HCT116 (cell line): ENCODE data around the gene SEMA4B. TPM values are rescaled to one million over a fixed set of nuclear protein-coding genes. Genes with fewer than 3 reads are reported as not detected.

Experiments used
- ATAC-seq: fragments of 200-7000 bp; cut with Tn5 transposase; 2 replicates; pipeline ENCODE4 v1.9.1; 2020; ENCODE audit warnings: mild to moderate bottlenecking, moderate library complexity
- BruUV-seq: library from RNA; stranded (reverse); fragments of 400-500 nt; replicated peaks from 2 replicates; lab custom pipeline; 2021; lab: Mats Ljungman, UMichigan
- CTCF ChIA-PET: fragments of 300-600 bp; sonication (Branson Sonifier 250); formaldehyde crosslinking; loops from one replicate; lab custom pipeline; 2021; ENCODE audit warnings: antibody characterized with exemption; lab: Charles Lee
- POLR2A ChIA-PET: fragments of 300-600, 350-600 bp; sonication (Branson Sonifier 250); formaldehyde crosslinking; loops from one replicate; lab custom pipeline; 2021; ENCODE audit warnings: antibody characterized with exemption; lab: Charles Lee
- RAD21 ChIA-PET, 2 experiments: fragments of 300-600 bp; sonication (Branson Sonifier 250); formaldehyde crosslinking; loops; one replicate each; lab custom pipeline; 2023; ENCODE audit warnings: low total read pairs in 2 of 2; ENCODE audit not compliant: uncharacterized antibody in 2 of 2, unreplicated experiment in 2 of 2, low non-redundant PET in 1 of 2; lab: Charles Lee
- DNase-seq: peaks from one replicate; pipeline ENCODE4 v3.0.0-alpha.2; 2010; ENCODE audit warnings: low read depth, low spot score
- H2AFZ ChIP-seq: fragments of 200-600 bp; shearing (Covaris generic), sonication (generic); 2 replicates; pipeline ENCODE4 v1.6.1; 2017; ENCODE audit warnings: low read depth, mixed run types, mixed read lengths, antibody characterized with exemption, low read length; ENCODE audit not compliant: poor library complexity, severe bottlenecking
- H3K27ac ChIP-seq: 2 replicates; pipeline ENCODE4 v1.5.1; 2012; ENCODE audit warnings: low read depth, low read length
- H3K27me3 ChIP-seq: fragments of 200-600 bp; sonication (generic); 2 replicates; pipeline ENCODE4 v1.6.1; 2016; ENCODE audit warnings: mixed run types, low read length, mixed read lengths; ENCODE audit not compliant: insufficient read depth
- H3K36me3 ChIP-seq, 2 experiments: fragments of 200-500 bp in 1 of 2; fragments of 200-600 bp in 1 of 2; sonication (Bioruptor generic) in 1 of 2; sonication (generic) in 1 of 2; 2 replicates each; pipeline versions ENCODE4 v1.5.1 to v1.6.1; 2014 to 2016; ENCODE audit warnings: low read length in 2 of 2, inconsistent platforms in 1 of 2, mixed read lengths in 1 of 2, mixed run types in 1 of 2; ENCODE audit not compliant: insufficient read depth in 2 of 2, control insufficient read depth in 1 of 2
- H3K4me1 ChIP-seq, 2 experiments: fragments of 200-600 bp in 1 of 2; sonication (generic) in 1 of 2; 2 replicates each; pipeline versions ENCODE4 v1.5.1 to v1.6.1; 2012 to 2017; ENCODE audit warnings: low read length in 2 of 2, inconsistent platforms in 1 of 2, mild to moderate bottlenecking in 1 of 2, mixed read lengths in 1 of 2, mixed run types in 1 of 2, moderate library complexity in 1 of 2; ENCODE audit not compliant: insufficient read depth in 2 of 2, control insufficient read depth in 1 of 2
- H3K4me2 ChIP-seq: fragments of 200-600 bp; sonication (generic); 2 replicates; pipeline ENCODE4 v1.6.1; 2017; ENCODE audit warnings: mixed run types, low read length, mixed read lengths
- H3K4me3 ChIP-seq, 2 experiments: fragments of 200-600 bp in 1 of 2; sonication (generic) in 1 of 2; replicated peaks in 1 of 2; 2 replicates each; pipeline ENCODE4 v1.5.1; 2011 to 2016; ENCODE audit warnings: low read length in 2 of 2, control low read depth in 1 of 2, low read depth in 1 of 2, mild to moderate bottlenecking in 1 of 2, mixed read lengths in 1 of 2, mixed run types in 1 of 2
- H3K79me2 ChIP-seq: fragments of 200-600 bp; sonication (generic); 2 replicates; pipeline ENCODE4 v1.6.1; 2017; ENCODE audit warnings: mild to moderate bottlenecking, mixed run types, low read length, moderate library complexity, mixed read lengths; ENCODE audit not compliant: insufficient read depth
- H3K9ac ChIP-seq: fragments of 200-600 bp; sonication (generic); 2 replicates; pipeline ENCODE4 v1.6.1; 2016; ENCODE audit warnings: low read length, mixed read lengths
- H3K9me2 ChIP-seq: fragments of 200-600 bp; sonication (generic), shearing (Covaris generic); 2 replicates; pipeline ENCODE4 v1.6.1; 2017; ENCODE audit warnings: mixed run types, mild to moderate bottlenecking, moderate library complexity; ENCODE audit not compliant: insufficient read depth
- H3K9me3 ChIP-seq, 2 experiments: fragments of 200-500 bp in 1 of 2; fragments of 200-600 bp in 1 of 2; sonication (Bioruptor generic) in 1 of 2; sonication (generic) in 1 of 2; 2 replicates each; pipeline ENCODE4 v1.6.1; 2014 to 2017; ENCODE audit warnings: low read length in 2 of 2, mixed read lengths in 2 of 2, inconsistent platforms in 1 of 2, low read depth in 1 of 2, mild to moderate bottlenecking in 1 of 2, mixed run types in 1 of 2, moderate library complexity in 1 of 2; ENCODE audit not compliant: control insufficient read depth in 1 of 2, insufficient read depth in 1 of 2
- H4K20me1 ChIP-seq: fragments of 200-600 bp; sonication (generic), shearing (Covaris generic); 2 replicates; pipeline ENCODE4 v1.6.1; 2017; ENCODE audit warnings: mixed run types, mild to moderate bottlenecking, moderate library complexity; ENCODE audit not compliant: insufficient read depth
- CBX3 ChIP-seq: IDR thresholded peaks from 2 replicates; pipeline ENCODE4 v1.6.1; 2012; ENCODE audit warnings: low read depth
- CTCF ChIP-seq, 3 experiments: fragments of 200-600 bp in 1 of 3; sonication (generic) in 1 of 3; IDR thresholded peaks in 2 of 3; conservative IDR thresholded peaks in 1 of 3; 2 replicates each; pipeline ENCODE4 v1.5.1; 2012 to 2017; ENCODE audit warnings: low read depth in 2 of 3, low read length in 2 of 3, antibody characterized with exemption in 1 of 3, borderline replicate concordance in 1 of 3, control low read depth in 1 of 3, mild to moderate bottlenecking in 1 of 3, mixed read lengths in 1 of 3, mixed run types in 1 of 3, moderate library complexity in 1 of 3; ENCODE audit not compliant: insufficient read depth in 1 of 3
- EGR1 ChIP-seq: IDR thresholded peaks from 2 replicates; pipeline ENCODE4 v1.6.1; 2012; ENCODE audit warnings: low read depth
- ELF1 ChIP-seq: IDR thresholded peaks from 2 replicates; pipeline ENCODE4 v1.6.1; 2012; ENCODE audit warnings: low read depth, borderline replicate concordance
- EZH2 ChIP-seq: fragments of 200-600 bp; sonication (generic); IDR thresholded peaks from 2 replicates; pipeline ENCODE4 v1.6.1; 2017; ENCODE audit warnings: antibody characterized with exemption, mixed run types
- EZH2phosphoT487 ChIP-seq: fragments of 200-600 bp; IDR thresholded peaks from 2 replicates; pipeline ENCODE4 v1.6.1; 2018; ENCODE audit warnings: antibody characterized with exemption, borderline replicate concordance
- FOSL1 ChIP-seq: IDR thresholded peaks from 2 replicates; pipeline ENCODE4 v1.6.1; 2012; ENCODE audit warnings: low read depth
- JUND ChIP-seq: IDR thresholded peaks from 2 replicates; pipeline ENCODE4 v1.6.1; 2012
- MAX ChIP-seq: IDR thresholded peaks from 2 replicates; pipeline ENCODE4 v1.6.1; 2012
- POLR2A ChIP-seq: IDR thresholded peaks from 2 replicates; pipeline ENCODE4 v1.7.0; 2011; ENCODE audit warnings: borderline replicate concordance; ENCODE audit not compliant: insufficient read depth, insufficient read length; ENCODE audit errors: extremely low read depth
- POLR2AphosphoS5 ChIP-seq: IDR thresholded peaks from 2 replicates; pipeline ENCODE4 v1.6.1; 2011; ENCODE audit warnings: mild to moderate bottlenecking, low read depth, low read length, moderate library complexity
- RAD21 ChIP-seq: IDR thresholded peaks from 2 replicates; pipeline ENCODE4 v1.6.1; 2012; ENCODE audit warnings: low read depth, mild to moderate bottlenecking
- SIN3A ChIP-seq: IDR thresholded peaks from 2 replicates; pipeline ENCODE4 v1.6.1; 2012; ENCODE audit warnings: low read depth
- SRF ChIP-seq: IDR thresholded peaks from 2 replicates; pipeline ENCODE4 v1.6.1; 2012; ENCODE audit warnings: low read depth
- TCF7L2 ChIP-seq: IDR thresholded peaks from 2 replicates; pipeline ENCODE4 v1.7.0; 2011; ENCODE audit warnings: borderline replicate concordance, inconsistent platforms; ENCODE audit not compliant: insufficient read depth, insufficient read length; ENCODE audit errors: extremely low read depth
- ZFX ChIP-seq: fragments of 450-650 bp; IDR thresholded peaks from 2 replicates; pipeline ENCODE4 v1.6.1; 2017
- intact Hi-C: fragments of 100-400 bp; cut with micrococcal nuclease; formaldehyde crosslinking; loops from 2 replicates; pipeline ENCODE4 v1.10.0; 2022
- total RNA-seq: library from RNA; stranded (reverse); gene quantifications from one replicate; pipeline ENCODE4 v1.2.1, GENCODE V29; 2021; ENCODE audit not compliant: unreplicated experiment

Gene SEMA4B
- total RNA-seq, 1 experiment from 2014 or later = 98.6 TPM

DNA sequence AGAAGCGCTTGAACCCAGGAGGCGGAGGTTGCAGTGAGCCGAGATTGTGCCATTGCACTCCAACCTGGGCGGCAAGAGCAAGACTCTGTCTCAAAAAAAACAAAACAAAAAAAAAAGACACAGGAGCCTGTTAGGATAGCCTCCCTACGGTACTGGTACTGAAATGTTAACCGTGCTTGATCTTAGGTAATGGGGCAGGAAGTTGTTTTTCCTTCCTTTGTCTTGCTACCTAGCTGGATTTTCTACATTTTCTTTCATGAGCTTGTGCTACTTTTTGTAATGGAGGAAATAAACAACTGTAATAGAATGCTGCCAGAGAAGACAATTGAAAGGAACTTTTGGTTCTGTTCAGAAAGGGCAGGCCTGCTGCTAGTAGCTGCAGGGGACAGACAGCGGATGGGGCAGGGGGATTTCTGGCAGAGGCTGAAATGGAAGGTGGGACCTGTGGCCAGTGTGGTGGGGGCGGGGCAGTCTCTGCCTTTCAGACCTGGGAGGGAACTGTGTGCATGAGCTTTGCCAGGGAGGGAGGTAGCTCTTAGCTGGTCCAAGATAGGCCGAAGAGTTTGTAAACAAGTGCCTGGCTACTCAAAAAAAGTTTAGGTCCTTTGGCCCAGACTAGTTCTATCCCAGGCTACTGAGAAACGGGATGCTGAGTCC, 49.0 kb upstream of the SEMA4B start:
- POLR2A ChIA-PET = no interaction called here
- Histone ChIP-seq H3K36me3 (no peaks in the 10 kb centered on the region), H3K27ac (no peak overlapping the region), H4K20me1 (no peaks in the 10 kb centered on the region), H3K9ac (no peak overlapping the region)
- no peak for ATAC-seq
- CTCF ChIA-PET = interaction anchor here (2.1 kb wide), 1 partner anchor 9 kb away, joined by 10 read pairs; no protein-coding TSS in a partner anchor
- TF ChIP-seq SIN3A (no peak), EZH2phosphoT487 (no peak), ELF1 (no peak)
- TF ChIP-seq, all 23 proteins: peak for 0
- no peaks in the 10 kb centered on the region for H3K79me2 ChIP-seq
- H3K4me2 ChIP-seq = no peak overlapping the region
- no TSS peak for BruUV-seq
- intact Hi-C loops = no loop called here
- RAD21 ChIA-PET = no interaction called here
- no peaks in the 10 kb centered on the region for H3K4me1 ChIP-seq
- no peaks in the 10 kb centered on the region for H3K9me2 ChIP-seq
- H3K4me3 ChIP-seq = no peak overlapping the region
- H2AFZ ChIP-seq = no peak overlapping the region
- no peak for DNase-seq
- no peaks in the 10 kb centered on the region for H3K27me3 ChIP-seq
- no peaks in the 10 kb centered on the region for H3K9me3 ChIP-seq

DNA sequence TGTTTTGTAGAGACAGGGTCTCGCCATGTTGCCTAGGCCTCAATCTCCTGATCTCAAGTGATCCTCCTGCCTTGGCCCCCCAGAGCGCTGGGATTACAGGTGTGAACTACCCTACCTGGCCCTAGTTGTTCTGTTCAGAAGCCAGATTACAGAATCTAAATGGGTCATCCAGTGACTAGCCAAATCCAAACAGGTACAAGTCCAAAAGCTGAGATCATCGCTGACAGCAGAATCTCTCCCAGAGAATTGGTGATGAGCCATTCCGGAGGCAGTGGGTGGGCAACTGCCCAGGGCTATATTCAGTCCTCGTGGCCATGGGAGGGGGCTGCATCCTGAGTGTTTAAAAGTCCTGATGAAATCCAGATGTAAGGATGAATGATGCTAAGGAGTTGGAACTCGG, 47.5 kb upstream of the SEMA4B start:
- no peak overlapping the region for H3K27ac ChIP-seq
- H2AFZ ChIP-seq = no peak overlapping the region
- H3K9me3 ChIP-seq = no peaks in the 10 kb centered on the region
- H3K4me1 ChIP-seq = peaks cover 7 to 13% of the 10 kb centered on the region in 2 experiments
- CTCF ChIA-PET = no interaction called here
- DNase-seq = no peak
- no peak overlapping the region for H3K4me2 ChIP-seq
- H3K4me3 ChIP-seq = no peak overlapping the region
- no peaks in the 10 kb centered on the region for H3K36me3 ChIP-seq
- RAD21 ChIA-PET = interaction anchor here in 1 of 2 experiments (0.7 kb wide), 1 partner anchor 30 kb away, joined by 3 read pairs; no protein-coding TSS in a partner anchor
- no peak overlapping the region for H3K9ac ChIP-seq
- TF ChIP-seq SRF (no peak), TCF7L2 (no peak), MAX (no peak), EZH2 (no peak), FOSL1 (no peak), EGR1 (no peak), JUND (no peak), CBX3 (no peak), SIN3A (no peak), CTCF (IDR thresholded peaks at IDR 0.05 in 2 of 3, conservative IDR thresholded peaks at IDR 0.05 in 1 of 3; ENCODE audit: borderline replicate concordance in 1 of 3, insufficient read depth in 1 of 3, low read depth in 2 of 3, low read length in 2 of 3) (no peak), RAD21 (no peak), ELF1 (no peak), POLR2A (no peak), ZFX (no peak), POLR2AphosphoS5 (no peak)
- intact Hi-C loops = no loop called here
- no peaks in the 10 kb centered on the region for H3K9me2 ChIP-seq
- no TSS peak for BruUV-seq
- H4K20me1 ChIP-seq = no peaks in the 10 kb centered on the region
- POLR2A ChIA-PET = no interaction called here
- H3K27me3 ChIP-seq = no peaks in the 10 kb centered on the region
- ATAC-seq = no peak
- no peaks in the 10 kb centered on the region for H3K79me2 ChIP-seq
